Nephron progenitor cell (in vitro differentiated cells): ENCODE data around the gene ZFHX3.

Experiments used
- DNase-seq: peaks from one replicate; pipeline ENCODE4 v3.0.0; 2021
- H3K27ac Mint-ChIP-seq: 2 replicates; pipeline ENCODE4 v1.8.0; 2021; ENCODE audit warnings: mild to moderate bottlenecking, moderate library complexity, mixed read lengths
- H3K27me3 Mint-ChIP-seq: 2 replicates; pipeline ENCODE4 v1.8.0; 2021; ENCODE audit warnings: mild to moderate bottlenecking, low read depth, mixed read lengths; ENCODE audit not compliant: poor library complexity
- H3K36me3 Mint-ChIP-seq: 2 replicates; pipeline ENCODE4 v1.8.0; 2021; ENCODE audit warnings: low read depth, mixed read lengths
- H3K4me1 Mint-ChIP-seq: 2 replicates; pipeline ENCODE4 v1.8.0; 2021; ENCODE audit warnings: mixed read lengths
- H3K4me3 Mint-ChIP-seq: 2 replicates; pipeline ENCODE4 v1.8.0; 2021; ENCODE audit warnings: mild to moderate bottlenecking, moderate library complexity, mixed read lengths
- H3K9me3 Mint-ChIP-seq: 2 replicates; pipeline ENCODE4 v1.8.0; 2021; ENCODE audit warnings: mild to moderate bottlenecking, moderate library complexity, mixed read lengths
- TF ChIP-seq, protein P1 (sequence below): fragments of 200-600 bp; sonication (generic); IDR thresholded peaks from 2 replicates; pipeline ENCODE4 v1.5.0; 2021; ENCODE audit warnings: antibody characterized with exemption

ZFHX3 gene

GRCh38 chr16:72917051-72917450 is 130.9 kb downstream of the ZFHX3 start:
- H3K27ac Mint-ChIP-seq: no peak overlapping the region
- DNase-seq: no peak

GRCh38 chr16:72915331-72915730 is 132.6 kb downstream of the ZFHX3 start:
- TF ChIP-seq, protein P1, sequence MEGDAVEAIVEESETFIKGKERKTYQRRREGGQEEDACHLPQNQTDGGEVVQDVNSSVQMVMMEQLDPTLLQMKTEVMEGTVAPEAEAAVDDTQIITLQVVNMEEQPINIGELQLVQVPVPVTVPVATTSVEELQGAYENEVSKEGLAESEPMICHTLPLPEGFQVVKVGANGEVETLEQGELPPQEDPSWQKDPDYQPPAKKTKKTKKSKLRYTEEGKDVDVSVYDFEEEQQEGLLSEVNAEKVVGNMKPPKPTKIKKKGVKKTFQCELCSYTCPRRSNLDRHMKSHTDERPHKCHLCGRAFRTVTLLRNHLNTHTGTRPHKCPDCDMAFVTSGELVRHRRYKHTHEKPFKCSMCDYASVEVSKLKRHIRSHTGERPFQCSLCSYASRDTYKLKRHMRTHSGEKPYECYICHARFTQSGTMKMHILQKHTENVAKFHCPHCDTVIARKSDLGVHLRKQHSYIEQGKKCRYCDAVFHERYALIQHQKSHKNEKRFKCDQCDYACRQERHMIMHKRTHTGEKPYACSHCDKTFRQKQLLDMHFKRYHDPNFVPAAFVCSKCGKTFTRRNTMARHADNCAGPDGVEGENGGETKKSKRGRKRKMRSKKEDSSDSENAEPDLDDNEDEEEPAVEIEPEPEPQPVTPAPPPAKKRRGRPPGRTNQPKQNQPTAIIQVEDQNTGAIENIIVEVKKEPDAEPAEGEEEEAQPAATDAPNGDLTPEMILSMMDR: no peak
- Mint-ChIP-seq H3K9me3 (no peaks in the 10 kb centered on the region), H3K36me3 (peaks cover 6% of the 10 kb centered on the region), H3K4me3 (no peak overlapping the region), H3K27me3 (peaks cover 7% of the 10 kb centered on the region), H3K27ac (no peak overlapping the region), H3K4me1 (peaks cover 72% of the 10 kb centered on the region)
- DNase-seq: no peak

More at GRCh38 chr16:72917051-72917450, 130.9 kb downstream of the ZFHX3 start:
- TF ChIP-seq, protein P1: no peak
- Mint-ChIP-seq H3K36me3 (peaks cover 6% of the 10 kb centered on the region), H3K4me1 (peaks cover 66% of the 10 kb centered on the region), H3K4me3 (no peak overlapping the region), H3K9me3 (no peaks in the 10 kb centered on the region), H3K27me3 (peaks cover 7% of the 10 kb centered on the region)

GRCh38 chr16:72913551-72913950 is 134.4 kb downstream of the ZFHX3 start:
- TF ChIP-seq, protein P1: no peak

DNA sequence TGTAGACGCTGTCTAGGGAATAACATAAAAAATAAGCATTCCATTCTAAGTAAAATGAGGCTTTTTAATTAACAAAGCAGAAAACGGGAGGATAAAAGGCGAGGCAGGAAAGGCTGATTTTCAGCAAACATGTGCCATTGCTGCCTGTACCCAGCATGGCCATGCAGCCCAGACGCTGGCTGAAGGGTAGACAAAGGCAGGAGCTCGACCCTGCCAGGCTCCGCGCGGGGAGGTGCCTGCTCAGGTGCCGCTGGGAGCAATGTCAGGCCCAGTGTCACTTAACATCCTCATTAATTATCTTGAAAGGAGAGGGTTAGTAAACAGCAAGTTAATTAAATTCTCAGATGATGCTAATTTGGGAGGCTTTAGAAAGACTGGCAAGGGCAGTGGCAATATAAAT is 136.0 kb downstream of the ZFHX3 start:
- H3K4me3 Mint-ChIP-seq: peak overlapping the region; percentile 8
- peaks cover 3% of the 10 kb centered on the region for H3K27me3 Mint-ChIP-seq
- H3K27ac Mint-ChIP-seq: no peak overlapping the region
- H3K36me3 Mint-ChIP-seq: no peaks in the 10 kb centered on the region
- peaks cover 82% of the 10 kb centered on the region for H3K4me1 Mint-ChIP-seq
- no peak for DNase-seq
- H3K9me3 Mint-ChIP-seq: no peaks in the 10 kb centered on the region
- TF ChIP-seq, protein P1: no peak

More at GRCh38 chr16:72913551-72913950, 134.4 kb downstream of the ZFHX3 start:
- H3K36me3 Mint-ChIP-seq: peaks cover 6% of the 10 kb centered on the region
- H3K4me1 Mint-ChIP-seq: peaks cover 86% of the 10 kb centered on the region
- no peaks in the 10 kb centered on the region for H3K9me3 Mint-ChIP-seq
- H3K27ac Mint-ChIP-seq: no peak overlapping the region
- no peak for DNase-seq
- H3K4me3 Mint-ChIP-seq: no peak overlapping the region
- peaks cover 3% of the 10 kb centered on the region for H3K27me3 Mint-ChIP-seq

DNA sequence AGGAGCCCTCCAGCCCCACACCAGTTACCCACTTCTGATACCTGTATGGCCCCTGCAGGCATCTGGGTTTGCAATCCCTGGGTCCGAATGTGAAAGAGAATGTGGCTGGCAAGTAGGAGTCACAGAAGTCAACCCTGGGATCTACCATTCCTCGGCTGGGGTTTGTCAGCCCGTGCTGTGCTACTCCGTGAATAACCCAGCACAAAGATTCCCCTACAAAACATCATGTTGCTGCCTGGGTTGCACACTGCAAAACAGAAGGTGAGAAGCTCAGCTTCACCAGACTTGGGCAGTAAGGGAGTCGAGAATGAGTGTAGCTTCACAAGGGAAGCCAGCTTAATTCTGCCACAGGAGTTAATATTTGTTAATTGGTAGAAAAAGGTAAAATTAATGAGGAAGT is 137.1 kb downstream of the ZFHX3 start:
- Mint-ChIP-seq H3K27ac (no peak overlapping the region), H3K4me1 (peaks cover 75% of the 10 kb centered on the region), H3K4me3 (no peak overlapping the region), H3K27me3 (peaks cover 3% of the 10 kb centered on the region), H3K36me3 (peaks cover under 1% of the 10 kb centered on the region), H3K9me3 (no peaks in the 10 kb centered on the region)
- DNase-seq: no peak
- TF ChIP-seq, protein P1: no peak

- H3K9me3 Mint-ChIP-seq: no peaks in the 10 kb centered on the region
- no peak overlapping the region for H3K27ac Mint-ChIP-seq
- TF ChIP-seq, protein P1: no peak
- peaks cover 3% of the 10 kb centered on the region for H3K27me3 Mint-ChIP-seq
- DNase-seq: no peak
- H3K4me1 Mint-ChIP-seq: peaks cover 78% of the 10 kb centered on the region
- H3K36me3 Mint-ChIP-seq: peaks cover 6% of the 10 kb centered on the region
- no peak overlapping the region for H3K4me3 Mint-ChIP-seq
Observed at GRCh38 chr16:72910381-72910780, 137.5 kb downstream of the ZFHX3 start.
